NCI-H1436 treated with DMSO at 0.1 percent for 48 hours (cell line): ENCODE results near the gene BASP1.

Experiments
- DNase-seq: peaks from one replicate; lab custom pipeline; 2025; lab: John Stamatoyannopoulos, UW

Gene BASP1, protein sequence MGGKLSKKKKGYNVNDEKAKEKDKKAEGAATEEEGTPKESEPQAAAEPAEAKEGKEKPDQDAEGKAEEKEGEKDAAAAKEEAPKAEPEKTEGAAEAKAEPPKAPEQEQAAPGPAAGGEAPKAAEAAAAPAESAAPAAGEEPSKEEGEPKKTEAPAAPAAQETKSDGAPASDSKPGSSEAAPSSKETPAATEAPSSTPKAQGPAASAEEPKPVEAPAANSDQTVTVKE

DNA sequence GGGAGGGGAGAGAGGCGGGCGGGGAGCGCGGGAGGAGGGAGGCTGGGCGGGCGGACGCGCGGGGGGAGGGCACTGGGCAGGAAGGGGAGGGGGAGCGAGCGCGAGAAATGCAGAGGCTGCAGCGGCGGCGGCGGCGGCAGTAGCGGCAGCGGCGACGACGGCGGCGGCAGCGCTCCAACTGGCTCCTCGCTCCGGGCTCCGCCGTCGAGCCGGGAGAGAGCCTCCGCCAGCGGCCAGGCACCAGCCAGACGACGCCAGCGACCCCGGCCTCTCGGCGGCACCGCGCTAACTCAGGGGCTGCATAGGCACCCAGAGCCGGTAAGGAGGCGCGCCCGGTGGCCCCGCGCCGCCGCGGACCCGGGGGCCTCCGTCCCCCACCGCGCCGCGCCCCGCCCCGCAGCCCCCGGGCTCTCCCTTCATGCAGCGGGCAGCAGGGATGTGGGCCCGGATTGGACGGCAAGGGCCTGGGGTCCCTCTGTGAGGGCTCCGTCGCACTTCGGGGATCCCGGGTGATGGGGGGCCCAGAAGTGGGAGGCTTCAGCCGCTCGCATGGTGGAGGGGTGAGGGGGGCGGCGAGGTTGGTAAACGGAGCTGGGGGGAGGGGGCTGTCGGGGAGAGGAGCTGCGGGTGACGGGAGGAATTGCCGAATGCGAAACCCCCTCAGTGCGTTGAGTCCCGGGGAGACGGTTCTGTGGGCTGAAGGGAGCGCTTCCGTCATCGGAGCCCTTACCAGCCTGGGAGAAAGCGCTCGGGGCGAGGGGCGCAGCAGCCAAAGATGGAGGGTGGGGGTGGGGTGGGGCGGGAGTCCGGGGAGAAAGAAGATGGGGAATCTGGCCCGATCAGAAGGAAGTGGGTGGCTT, at the start of gene BASP1:
Gene BASP1 (plus strand): TSS at position 139 of the 860 bp plus-strand sequence. CDS start 57,586 bp downstream, outside the sequence.
- DNase-seq = no peak

DNA sequence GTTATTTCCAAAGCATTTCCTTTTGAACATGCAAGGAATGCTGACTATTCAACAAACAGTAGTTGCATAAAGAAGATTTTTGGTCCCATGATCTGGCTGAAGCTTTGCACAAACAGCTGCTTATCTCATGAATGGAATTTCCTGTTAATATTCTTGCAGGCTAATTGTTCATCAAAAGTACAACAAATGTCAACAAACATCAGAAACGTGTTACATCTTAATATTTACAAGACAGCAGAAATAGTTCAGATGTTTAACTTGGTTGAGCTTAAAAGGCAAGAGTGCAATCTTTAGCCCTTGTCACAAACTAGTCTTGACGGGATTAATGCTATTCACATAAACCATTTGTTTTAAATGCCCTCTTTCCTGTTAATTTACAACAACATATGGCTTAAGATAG, 47.9 kb upstream of the BASP1 start:
- no peak for DNase-seq

DNA sequence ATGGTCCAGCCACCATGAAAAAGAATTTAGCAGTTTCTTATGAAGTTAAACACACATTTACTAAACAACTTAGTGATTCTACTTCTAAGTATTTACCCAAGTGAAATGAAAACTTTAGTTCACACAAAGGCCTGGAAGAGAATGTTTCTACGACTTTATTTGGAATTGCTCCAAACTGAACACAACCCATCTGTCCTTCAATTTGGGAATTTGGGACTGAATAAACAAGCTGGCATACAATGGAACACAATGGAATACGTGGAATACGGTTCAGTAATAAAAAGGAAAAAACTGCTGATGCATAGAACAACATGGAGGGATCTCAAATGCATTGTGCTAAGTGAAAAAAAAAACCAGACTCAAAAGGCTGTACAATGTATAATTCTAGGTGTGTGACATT, 44.6 kb upstream of the BASP1 start:
- no peak for DNase-seq

GRCh38 chr5:17174965-17175364, 42.5 kb upstream of the BASP1 start:
- no peak for DNase-seq

GRCh38 chr5:17177501-17178372, 39.7 kb upstream of the BASP1 start:
- no peak for DNase-seq

DNA sequence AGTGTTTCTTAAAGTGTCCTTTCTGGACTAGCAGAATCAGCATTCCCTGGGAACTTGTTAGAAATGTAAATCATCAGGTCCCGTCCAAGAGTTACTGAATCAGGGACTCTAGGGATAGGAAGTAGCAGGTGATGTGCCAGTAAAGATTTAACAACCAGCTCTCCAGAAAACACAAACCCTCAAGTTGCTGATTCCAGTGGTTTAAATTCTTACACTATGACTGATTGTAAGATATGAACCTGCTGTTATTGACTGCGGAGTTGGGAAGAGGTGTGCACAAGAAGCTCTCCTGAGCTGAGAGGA, 39.1 kb upstream of the BASP1 start:
- DNase-seq = no peak

DNA sequence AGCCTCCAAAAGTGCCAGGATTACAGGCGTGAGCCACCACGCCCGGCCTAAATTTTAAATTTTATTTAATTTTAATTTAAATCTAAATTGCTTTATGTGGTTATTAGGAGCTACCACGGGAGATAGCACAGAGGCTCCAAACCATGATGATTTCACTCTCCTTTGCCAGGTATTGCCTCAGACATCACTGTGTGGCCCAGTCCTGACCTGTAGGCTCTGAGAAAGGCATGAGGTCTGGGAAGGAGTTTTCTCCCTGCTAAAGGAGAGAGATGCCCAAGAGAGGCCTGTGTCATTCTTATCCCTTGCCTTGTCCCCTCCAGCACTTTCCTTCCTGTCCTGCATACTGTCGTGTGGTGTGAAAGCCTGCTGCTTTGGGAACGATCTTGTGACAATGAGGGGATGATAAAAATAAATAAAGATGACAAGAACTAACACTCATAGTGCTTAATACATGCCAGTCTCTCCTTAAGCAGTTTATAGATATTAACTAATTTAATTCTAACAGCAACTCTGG, 37.0 kb upstream of the BASP1 start:
- no peak for DNase-seq

DNA sequence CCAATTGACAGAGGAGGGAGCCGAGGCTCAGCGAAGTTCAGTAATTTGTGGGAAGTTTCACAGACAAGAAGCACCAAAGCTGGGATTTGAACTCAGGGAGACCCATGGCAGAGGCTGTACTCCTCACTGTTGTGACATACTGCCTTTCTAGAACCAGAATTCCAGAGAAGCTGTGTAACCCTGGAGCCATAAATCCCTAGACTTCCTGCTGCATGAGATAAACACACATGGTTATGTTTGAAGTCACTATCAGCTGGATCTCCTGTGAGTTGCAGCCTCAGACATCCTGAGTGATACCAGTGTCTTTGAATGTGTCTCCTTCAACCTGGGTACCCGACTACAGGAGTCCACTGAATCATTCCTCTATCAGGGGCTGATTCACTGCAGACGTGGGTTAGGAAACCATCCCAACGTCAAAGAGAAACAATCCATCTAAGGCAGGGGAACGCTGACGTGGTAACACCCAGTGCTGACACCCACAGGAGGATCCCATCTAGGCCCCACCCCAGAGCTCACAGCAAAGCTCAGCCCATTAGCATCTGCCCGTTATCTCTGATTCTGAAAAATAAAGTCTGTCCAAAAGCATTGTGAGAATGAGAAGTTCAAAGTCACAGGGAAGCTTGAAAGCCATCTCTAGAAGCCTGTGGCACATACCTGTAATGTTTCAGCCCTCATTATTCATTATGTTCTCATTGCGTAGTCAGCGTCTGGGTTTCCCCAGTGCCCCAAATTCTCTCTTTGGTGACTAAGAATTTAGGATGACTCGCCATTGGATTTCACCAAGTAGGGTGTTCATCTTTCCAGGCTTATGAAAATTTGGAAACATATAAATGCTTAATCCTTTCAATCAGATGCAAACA, 36.3 kb upstream of the BASP1 start:
- DNase-seq = no peak

DNA sequence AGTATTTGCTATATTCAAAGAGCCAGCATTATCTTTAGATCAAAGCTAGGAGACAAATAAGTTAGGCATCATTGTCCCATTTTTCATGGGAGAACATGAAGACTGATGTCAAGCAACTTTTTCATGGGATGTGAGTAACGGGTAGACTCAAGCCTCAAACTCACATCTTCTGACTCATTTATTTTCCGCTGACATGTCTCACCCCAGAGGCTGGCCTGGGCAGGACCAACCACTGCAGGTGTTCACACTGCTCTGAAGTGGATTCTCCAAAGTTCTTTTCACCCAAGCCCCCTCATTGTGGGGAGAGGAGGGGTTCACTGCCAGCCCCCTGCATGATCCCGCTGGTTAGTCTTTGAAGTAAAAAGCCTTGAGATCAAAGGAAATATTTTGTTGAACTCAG, 34.9 kb upstream of the BASP1 start:
- DNase-seq = no peak

GRCh38 chr5:17182981-17183380, 34.5 kb upstream of the BASP1 start:
- DNase-seq = no peak

DNA sequence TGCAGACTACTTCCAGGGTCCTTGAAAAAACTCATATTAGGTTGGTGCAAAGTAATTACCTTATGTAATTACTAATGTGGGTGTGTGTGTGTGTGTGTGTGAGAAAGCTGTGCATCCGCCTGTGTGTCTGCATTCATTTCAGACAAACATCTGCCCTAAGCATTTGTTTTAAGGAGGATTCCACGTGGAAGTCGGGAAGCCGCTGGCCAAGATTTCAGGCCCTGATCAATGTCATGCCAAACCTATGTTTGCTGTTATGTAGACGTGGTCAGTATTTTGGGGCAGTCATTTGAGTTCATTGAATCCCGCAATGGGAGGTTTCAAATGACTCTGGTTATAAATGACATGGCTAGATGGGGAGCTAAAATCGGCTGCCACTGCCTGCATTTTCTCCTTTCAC, 33.6 kb upstream of the BASP1 start:
- DNase-seq = no peak

DNA sequence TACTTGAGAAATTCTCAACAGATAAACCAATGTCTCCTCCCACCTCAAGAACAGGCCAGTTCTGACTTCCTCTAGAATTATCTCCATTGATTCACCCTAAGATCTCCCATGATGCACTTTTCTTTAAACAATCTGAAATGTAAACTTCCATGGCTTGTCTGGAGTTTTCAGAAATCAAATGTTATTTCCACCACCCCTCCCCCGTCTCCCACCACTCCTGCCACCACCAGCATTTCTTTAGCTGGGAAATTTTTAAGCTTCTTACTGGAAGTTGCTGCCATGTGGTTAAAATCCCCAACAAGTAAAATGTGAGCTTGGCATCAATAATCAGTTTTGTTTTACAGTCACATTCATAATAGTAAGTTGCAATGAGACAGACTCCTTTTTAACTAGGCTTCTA, 32.8 kb upstream of the BASP1 start:
- no peak for DNase-seq

DNA sequence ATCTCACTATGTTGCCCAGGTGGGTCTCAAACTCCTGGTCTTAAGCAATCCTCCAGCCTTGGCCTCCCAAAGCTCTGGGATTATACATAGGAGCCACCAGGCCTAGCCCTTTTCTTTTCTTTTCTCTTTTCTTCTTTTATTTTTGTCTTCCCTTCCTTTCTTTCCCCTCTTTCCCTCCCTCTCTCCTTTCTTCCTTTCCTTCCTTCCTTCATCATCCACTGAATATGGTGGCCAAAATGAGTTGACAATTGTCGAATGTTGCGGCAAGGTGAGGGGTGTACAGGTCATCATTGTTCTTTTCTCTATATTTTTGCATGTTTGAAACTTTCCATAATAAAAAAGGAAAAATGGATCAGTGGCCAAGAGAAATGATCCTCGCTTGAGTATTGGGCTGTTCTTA, 32.1 kb upstream of the BASP1 start:
- no peak for DNase-seq

- no peak for DNase-seq
These were observed 31.7 kb upstream of the BASP1 start for GRCh38 chr5:17185773-17186172.

DNA sequence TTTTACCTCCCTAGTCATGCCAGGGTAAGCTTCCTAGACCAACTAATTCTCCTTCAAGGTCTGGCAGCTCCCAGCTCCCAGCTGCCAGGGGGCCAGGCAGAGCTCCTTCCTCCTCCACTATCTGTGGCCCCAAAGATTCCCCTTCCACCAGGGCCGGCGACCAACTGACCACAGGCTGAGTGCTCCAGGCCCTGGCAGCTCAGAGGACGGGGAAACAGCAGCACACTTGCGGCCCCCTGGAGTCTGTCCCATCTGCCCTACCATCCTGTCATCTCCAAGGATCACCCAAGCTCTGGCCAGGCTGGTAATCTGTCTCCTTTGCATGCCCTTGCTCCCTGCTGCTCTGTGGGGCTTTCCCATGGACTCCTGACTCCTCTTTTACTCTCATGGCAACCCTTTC, 31.2 kb upstream of the BASP1 start:
- no peak for DNase-seq

GRCh38 chr5:17187011-17187785, 30.2 kb upstream of the BASP1 start:
- DNase-seq = no peak

DNA sequence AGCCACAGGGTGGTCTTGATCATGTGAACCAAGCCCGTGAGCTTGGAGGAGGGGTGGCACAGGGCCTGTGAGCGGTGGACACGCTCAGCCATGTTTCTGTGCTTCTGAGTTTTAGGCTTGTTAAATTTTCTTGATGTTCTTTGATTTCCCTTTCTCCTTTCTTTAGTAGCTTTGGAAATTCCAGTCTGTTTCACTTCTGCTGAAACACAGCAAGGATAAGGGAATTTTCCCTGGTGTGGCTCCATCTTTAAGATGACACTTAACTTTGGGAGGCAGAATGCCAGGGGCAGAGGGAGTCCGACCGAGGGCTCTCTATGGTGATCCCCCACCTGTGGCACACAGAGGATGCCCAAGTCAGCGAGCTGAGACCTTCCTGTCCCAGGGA, 29.7 kb upstream of the BASP1 start:
- no peak for DNase-seq

GRCh38 chr5:17189381-17190036, 27.9 kb upstream of the BASP1 start:
- no peak for DNase-seq

- no peak for DNase-seq
These were observed 27.1 kb upstream of the BASP1 start for GRCh38 chr5:17190242-17190778.

- DNase-seq = no peak
These were observed 26.5 kb upstream of the BASP1 start for GRCh38 chr5:17190799-17191391.
